ENCODE results near the gene PRSS21.

The PRSS21 gene

GRCh38 chr16:2836646-2837508, 19.8 kb downstream of the PRSS21 start:
- no peak for DNase-seq (ENCODE audit: low read depth)

DNA sequence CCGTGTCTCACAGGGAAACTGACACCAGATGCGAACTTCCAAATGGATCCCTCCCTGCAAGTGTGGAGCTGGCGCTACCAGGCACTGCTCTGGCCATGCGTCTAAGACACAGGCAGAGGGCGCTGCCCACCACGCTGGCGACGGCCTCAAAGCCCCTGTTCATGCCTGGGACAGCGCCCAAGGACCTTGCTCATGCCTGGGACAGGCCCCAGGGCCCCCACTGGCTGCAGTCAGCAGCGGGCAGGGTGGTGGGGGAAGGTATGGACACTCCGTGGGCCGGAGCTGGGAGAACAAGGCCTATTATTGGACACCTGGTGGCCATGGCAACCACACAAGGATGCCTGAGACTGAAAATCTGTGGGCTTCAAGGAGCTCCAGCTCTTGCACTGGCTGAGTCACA, 21.9 kb downstream of the PRSS21 start:
- no peak overlapping the region for H3K4me3 ChIP-seq (ENCODE audit: low read depth, low read length)
- peak; percentile 43 for DNase-seq (ENCODE audit: low read depth)

More at GRCh38 chr16:2836646-2837508, 19.8 kb downstream of the PRSS21 start:
- H3K4me3 ChIP-seq (ENCODE audit: low read depth, low read length): no peak overlapping the region

GRCh38 chr16:2839650-2840450, 22.8 kb downstream of the PRSS21 start:
- no peak overlapping the region for H3K4me3 ChIP-seq (ENCODE audit: low read depth, low read length)

DNA sequence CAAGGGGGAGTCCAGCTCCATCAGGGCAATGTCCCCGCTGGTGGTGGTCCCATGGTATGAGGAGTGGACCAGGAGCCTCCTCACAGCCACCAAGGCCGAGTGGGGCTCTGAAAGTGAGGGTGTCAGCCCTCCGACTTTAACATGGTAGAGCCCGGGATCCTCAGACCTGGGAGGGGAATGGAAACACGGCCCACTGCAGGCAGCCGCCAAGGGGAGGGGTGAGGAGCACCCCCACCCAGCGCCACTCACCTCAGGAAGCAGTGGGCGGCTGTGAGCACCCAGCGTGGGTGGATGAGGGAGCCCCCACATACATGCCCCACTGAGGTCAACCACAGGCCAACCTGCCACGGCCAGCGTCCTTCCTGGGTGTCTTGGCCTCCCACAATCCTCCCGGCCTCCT, 23.9 kb downstream of the PRSS21 start:
- no peak overlapping the region for H3K4me3 ChIP-seq (ENCODE audit: low read depth, low read length)
- DNase-seq (ENCODE audit: low read depth): no peak

More at GRCh38 chr16:2839650-2840450, 22.8 kb downstream of the PRSS21 start:
- DNase-seq (ENCODE audit: low read depth): no peak

- DNase-seq (ENCODE audit: low read depth): no peak
- no peak overlapping the region for H3K4me3 ChIP-seq (ENCODE audit: low read depth, low read length)
Measured at GRCh38 chr16:2841606-2842339, 24.7 kb downstream of the PRSS21 start.

DNA sequence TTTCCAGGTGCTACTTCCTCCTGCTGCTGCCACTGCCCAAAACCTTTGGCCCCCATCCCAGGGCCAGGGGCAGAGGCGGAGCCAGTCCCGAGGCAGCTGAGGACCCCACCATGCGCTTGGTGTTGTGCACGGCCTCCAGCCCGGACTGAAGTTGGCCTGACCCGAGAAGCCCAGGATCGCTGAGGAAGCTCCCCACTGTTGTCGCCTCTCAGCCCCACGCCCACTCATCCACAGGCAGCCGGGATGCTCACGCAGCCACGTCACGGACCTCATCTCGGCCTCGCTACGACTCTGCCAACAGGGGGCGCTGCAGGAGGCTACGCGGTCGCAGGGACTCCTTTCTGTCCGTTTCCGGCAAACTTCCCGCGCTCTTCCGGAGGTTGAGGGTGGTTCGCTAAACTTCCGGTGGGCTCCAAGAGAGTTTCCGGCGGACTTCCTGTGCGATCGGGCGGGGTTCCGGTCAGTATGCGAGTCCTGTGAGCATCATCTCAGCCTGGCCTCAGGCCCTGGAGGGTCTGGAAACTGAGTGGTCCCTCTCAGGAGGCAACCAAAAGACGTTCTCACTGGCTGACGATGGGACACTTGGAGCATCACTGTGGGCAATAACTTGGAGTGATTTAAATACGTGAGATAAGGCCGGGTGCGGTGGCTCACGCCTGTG, 25.4 kb downstream of the PRSS21 start:
- H3K4me3 ChIP-seq (ENCODE audit: low read depth, low read length): no peak overlapping the region
- DNase-seq (ENCODE audit: low read depth): no peak

DNA sequence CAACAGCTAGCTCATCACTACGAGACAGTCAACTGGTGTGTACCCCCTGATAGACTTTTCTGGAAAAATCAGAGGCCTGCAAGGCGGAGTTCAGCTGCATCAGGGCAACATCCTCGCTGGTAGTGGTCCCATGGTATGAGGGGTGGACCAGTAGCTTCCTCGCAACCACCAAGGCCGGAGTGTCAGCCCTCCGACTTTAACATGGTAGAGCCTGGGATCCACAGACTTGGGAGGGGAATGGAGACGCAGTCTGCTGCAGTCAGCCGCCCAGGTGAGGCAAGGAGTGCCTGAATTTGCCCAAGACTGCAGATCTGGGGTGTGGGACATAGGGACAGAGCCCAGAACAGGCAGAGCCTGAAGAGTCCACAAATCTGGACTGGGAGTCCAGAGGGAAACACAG, 26.5 kb downstream of the PRSS21 start:
- no peak for DNase-seq (ENCODE audit: low read depth)
- H3K4me3 ChIP-seq (ENCODE audit: low read depth, low read length): no peak overlapping the region

GRCh38 chr16:2845116-2845515, 28.1 kb downstream of the PRSS21 start:
- H3K4me3 ChIP-seq (ENCODE audit: low read depth, low read length): no peak overlapping the region
- no peak for DNase-seq (ENCODE audit: low read depth)

DNA sequence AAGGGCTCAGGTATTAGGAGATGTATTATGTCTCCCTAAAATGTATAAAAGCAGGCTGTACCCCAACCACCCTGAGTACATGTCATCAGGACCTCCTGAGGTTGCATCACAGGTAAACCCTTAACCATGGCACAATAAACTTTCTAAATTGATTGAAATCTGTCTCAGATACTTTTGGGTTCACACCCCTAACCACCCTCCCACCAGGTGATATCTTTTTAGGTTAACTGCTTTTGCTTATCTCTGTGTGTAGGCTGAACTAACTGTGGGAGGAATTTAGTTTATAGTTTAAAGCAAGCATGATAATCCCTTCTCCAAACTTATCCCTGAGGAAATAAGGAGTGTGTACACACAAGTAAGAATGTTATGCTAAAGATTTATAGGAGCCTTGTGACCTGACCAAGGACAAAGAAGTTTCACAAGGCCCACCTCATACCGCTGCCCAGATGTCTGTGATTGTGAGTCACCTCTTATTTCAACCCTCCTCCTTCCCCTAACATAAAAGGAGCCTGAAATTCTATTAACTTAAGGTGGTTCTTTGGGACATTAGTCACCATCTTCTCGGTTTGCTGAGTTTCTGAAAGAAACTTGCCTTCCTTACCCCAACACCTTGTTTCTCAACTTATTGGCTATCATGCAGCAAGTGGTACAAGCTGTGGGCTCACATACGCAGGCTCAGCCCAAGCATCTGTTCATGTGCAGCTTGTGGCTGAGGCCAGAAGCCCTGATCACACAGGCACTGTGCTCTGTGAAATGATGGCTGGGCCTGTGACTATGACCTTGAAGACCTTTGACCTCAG, 29.7 kb downstream of the PRSS21 start:
- DNase-seq (ENCODE audit: low read depth): peak; percentile 31

GRCh38 chr16:2848933-2849725, 32.1 kb downstream of the PRSS21 start:
- no peak for DNase-seq (ENCODE audit: low read depth)
- H3K4me3 ChIP-seq (ENCODE audit: low read depth, low read length): no peak overlapping the region

More for the DNA sequence above, 29.7 kb downstream of the PRSS21 start:
- H3K4me3 ChIP-seq (ENCODE audit: low read depth, low read length): no peak overlapping the region

DNA sequence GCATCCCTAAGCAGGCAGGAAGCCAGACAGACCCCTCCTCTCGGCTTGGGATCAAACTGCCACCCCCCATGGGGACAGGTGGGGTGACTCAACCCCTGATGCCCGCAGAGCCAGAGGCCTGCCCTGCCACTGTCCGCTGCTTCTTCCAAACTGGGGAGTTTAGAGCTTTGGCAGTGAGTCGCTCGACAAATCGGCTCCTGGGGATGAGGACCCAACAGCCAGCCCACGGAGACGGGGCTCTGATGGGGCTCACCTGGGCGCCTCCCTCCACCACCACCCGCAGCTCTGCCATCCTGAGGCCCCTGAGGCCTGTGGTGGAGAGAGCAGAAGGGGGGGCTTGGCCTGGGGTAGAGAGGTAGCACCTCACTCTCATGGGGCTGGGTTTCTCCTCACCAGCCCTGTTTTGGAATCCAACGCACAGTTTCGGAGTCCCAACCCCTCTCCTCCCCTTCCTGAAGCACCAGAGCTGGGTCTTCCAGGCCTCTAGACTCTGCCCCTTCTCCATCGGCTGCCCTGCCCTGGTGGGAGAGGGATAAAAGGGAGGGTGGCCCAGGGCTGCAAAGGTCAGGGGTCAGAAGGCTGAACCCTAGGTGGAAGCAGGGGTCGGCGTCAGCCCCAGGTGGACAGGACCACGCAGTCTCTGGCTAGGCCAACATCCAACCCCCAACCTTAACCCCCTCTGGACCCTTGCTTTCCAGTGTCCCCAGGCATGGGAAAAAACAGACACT, 35.1 kb downstream of the PRSS21 start:
- no peak for DNase-seq (ENCODE audit: low read depth)
- H3K4me3 ChIP-seq (ENCODE audit: low read depth, low read length): no peak overlapping the region

GRCh38 chr16:2852731-2853507, 35.9 kb downstream of the PRSS21 start:
- no peak for DNase-seq (ENCODE audit: low read depth)
- no peak overlapping the region for H3K4me3 ChIP-seq (ENCODE audit: low read depth, low read length)

DNA sequence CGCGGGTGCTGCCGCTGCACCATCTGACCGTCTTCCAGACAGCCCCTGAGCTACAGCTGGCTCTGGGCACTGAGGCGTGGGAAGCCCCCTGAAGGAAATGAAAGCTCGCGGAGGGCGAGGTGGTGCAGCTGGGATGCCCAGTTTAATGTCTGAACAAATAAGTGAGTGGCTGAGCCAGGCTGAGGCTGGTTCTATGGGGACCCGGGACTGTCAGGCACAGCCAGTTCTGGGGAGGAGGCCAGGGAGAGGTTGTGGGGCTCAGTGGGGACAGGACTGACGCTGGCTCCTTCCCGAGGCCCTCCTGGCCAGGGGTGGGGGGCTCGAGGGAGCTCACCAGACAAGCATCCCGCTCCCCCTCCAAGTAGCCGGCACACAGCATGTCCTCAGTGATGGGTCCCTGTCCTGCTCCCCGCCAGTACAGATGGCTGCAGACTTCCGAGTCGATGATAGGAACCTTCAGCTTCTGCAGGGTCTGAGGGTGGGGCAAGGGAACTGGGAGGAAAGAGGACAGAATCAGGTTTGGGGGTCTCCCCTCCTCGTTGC, 36.6 kb downstream of the PRSS21 start:
- H3K4me3 ChIP-seq (ENCODE audit: low read depth, low read length): no peak overlapping the region
- no peak for DNase-seq (ENCODE audit: low read depth)

GRCh38 chr16:2854700-2855309, 37.8 kb downstream of the PRSS21 start:
- no peak for DNase-seq (ENCODE audit: low read depth)
- H3K4me3 ChIP-seq (ENCODE audit: low read depth, low read length): no peak overlapping the region

- no peak for DNase-seq (ENCODE audit: low read depth)
- no peak overlapping the region for H3K4me3 ChIP-seq (ENCODE audit: low read depth, low read length)
Measured at GRCh38 chr16:2855536-2855935, 38.5 kb downstream of the PRSS21 start.
